Measurements from ENCODE around the gene GPC5.

DNA sequence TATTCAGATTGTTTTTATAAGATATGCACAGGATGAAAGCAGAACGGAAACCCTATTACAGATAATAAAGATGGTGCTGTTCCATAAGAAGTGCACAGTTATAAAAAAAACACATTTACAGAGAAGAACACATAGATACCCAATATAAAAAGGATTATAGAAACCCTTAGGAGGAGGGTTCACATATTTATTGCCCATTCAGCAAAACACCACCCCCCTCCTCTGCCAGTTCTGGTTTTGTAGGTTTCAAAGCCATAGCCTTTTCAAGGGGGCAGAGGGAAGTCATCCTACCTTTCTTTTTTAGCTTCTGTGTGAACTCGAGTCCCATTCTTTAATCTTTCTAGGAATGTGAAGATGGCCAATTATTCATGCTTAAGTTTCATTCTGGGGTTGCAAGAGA is 511.2 kb downstream of the GPC5 start:
- TF ChIP-seq POLR2A (IDR thresholded peaks at IDR 0.05): no peak
- TF ChIP-seq, protein P1, sequence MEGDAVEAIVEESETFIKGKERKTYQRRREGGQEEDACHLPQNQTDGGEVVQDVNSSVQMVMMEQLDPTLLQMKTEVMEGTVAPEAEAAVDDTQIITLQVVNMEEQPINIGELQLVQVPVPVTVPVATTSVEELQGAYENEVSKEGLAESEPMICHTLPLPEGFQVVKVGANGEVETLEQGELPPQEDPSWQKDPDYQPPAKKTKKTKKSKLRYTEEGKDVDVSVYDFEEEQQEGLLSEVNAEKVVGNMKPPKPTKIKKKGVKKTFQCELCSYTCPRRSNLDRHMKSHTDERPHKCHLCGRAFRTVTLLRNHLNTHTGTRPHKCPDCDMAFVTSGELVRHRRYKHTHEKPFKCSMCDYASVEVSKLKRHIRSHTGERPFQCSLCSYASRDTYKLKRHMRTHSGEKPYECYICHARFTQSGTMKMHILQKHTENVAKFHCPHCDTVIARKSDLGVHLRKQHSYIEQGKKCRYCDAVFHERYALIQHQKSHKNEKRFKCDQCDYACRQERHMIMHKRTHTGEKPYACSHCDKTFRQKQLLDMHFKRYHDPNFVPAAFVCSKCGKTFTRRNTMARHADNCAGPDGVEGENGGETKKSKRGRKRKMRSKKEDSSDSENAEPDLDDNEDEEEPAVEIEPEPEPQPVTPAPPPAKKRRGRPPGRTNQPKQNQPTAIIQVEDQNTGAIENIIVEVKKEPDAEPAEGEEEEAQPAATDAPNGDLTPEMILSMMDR (IDR thresholded peaks at IDR 0.05): no peak
